HL-60/S4 (cell line): ENCODE measurements around the gene SPPL3.
"Not testable (repeated sequence)": the region's sequence is repeated elsewhere in the genome, so short reads cannot be mapped to it uniquely, and the experiment has no call there.

ENCODE experiments used
- in situ Hi-C: fragments of 300-500 bp; cut with MboI; formaldehyde crosslinking; loops from 2 replicates; pipeline ENCODE4 v1.14.3; 2022; ENCODE audit warnings: low sequenced_read_pairs

Gene SPPL3

DNA sequence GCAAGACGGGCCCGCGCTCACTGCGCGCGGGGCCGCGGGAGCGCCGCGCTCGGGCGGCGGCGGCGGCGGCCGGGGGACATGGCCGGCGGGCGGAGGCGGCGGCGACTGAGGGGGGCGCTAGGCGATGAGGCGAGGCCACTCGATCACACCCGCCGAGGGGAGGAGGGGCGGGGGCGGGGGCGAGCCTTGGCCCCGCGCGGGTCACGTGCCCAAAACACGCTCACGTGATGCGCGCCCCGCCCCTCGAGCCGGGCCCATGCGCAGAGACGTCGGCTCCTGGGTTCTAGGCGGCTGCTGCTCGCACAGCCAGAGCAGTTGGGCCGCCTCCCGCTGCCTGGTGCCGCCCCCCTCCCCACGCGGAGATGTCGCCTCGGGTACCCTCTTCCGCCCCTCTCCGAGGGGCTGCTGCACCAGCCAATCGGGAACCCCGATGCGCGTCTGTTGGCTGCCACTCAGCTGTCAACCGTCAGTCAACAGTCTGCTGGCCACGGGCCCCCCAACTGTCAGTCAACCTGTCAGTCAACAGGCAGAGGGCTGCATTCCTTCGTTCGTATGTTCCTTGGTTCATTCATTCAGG lies at the start of gene SPPL3:
Gene SPPL3 (minus strand): TSS at position 162 of the 577 bp plus-strand sequence. CDS start 491 bp downstream, outside the sequence.
- in situ Hi-C loops: no loop called here

DNA sequence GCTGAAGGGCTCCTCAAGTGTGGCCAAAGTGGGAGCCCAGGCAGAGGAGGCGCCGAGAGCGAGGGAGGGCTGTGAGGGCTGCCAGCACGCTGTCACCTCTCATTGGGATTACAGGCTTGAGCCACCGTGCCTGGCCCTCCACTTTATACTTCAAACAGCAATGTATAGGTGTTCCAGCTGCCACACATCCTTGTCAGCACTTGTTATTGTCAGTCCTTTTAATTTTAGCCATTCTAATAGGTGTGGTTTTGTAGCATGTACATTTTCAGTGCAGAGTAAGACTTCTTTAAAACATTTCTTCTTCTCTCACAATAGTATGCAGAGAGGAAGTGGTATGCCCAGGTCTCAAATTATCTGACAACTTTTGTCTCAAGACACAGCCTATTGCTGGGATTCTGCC lies 46.6 kb upstream of the SPPL3 start:
- in situ Hi-C loops: no loop called here

DNA sequence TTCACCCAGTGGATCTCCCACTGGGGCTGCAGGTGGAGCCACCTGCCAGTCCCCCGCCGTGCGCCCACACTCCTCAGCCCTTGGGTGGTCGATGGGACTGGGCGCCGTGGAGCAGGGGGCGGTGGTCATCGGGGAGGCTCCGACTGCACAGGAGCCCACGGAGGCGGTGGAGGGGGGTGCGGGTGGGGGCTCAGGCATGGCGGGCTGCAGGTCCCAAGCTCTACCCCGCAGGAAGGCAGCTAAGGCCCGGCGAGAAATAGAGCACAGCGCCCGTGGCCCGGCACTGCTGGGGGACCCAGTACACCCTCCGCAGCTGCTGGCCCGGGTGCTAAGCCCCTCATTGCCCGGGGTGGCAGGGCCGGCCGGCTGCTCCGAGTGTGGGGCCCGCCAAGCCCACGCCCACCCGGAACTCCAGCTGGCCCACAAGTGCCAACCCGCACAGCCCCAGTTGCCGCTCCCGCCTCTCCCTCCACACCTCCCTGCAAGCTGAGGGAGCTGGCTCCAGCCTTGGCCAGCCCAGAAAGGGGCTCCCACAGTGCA lies 46.2 kb upstream of the SPPL3 start:
- in situ Hi-C loops: not testable (repeated sequence)

- in situ Hi-C loops: not testable (repeated sequence)
Observed at GRCh38 chr12:120945516-120945915, 41.4 kb upstream of the SPPL3 start.

- in situ Hi-C loops: no loop called here
Observed at GRCh38 chr12:120944645-120945217, 40.6 kb upstream of the SPPL3 start.

- in situ Hi-C loops: no loop called here
Observed at GRCh38 chr12:120943482-120943881, 39.3 kb upstream of the SPPL3 start.

DNA sequence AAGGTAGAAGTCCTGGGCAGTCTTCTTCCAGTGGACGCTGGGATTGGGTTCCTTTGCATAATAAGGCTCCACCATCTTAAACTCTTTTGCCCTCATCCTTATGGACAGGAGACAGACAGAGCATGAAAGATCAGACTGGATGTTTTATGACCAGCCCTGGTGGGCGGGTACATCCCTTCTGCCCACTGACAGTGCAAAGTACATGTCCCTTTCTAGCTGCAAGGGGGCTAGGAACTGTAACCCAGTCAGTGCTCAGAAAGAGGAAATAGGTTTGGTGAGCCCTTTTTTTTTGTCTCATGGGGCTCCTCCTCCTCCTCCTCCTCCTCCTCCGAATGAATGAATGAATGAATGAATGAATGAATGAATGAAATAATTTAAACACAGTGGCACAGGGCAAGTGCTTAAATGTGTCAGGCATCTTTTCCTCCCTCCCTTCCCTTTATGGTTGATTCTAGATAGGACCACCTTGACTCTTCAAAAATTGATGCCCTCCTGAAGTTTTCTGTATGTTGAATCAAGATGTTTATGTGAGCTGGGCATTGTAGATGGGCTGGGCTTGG lies 37.8 kb upstream of the SPPL3 start:
- in situ Hi-C loops: no loop called here

- in situ Hi-C loops: no loop called here
Observed at GRCh38 chr12:120941412-120941811, 37.3 kb upstream of the SPPL3 start.

- in situ Hi-C loops: no loop called here
Observed at GRCh38 chr12:120940799-120941198, 36.6 kb upstream of the SPPL3 start.

DNA sequence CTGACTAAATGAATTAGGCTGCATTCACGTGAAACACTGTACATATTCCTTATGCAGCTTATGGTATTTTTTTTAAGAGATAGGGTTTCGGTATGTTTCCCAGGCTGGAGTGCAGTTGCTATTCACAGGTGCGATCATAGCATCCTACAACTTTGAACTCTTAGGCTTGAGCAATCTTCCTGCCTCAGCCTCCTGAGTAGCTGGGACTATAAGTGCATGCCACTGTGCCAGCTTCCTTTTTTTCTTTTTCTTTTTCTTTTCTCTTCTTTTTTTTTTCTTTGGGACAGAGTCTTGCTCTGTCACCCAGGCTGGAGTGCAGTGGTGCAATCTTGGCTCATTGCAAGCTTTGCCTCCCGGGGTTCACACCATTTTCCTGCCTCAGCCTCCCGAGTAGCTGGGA lies 35.8 kb upstream of the SPPL3 start:
- in situ Hi-C loops: no loop called here

DNA sequence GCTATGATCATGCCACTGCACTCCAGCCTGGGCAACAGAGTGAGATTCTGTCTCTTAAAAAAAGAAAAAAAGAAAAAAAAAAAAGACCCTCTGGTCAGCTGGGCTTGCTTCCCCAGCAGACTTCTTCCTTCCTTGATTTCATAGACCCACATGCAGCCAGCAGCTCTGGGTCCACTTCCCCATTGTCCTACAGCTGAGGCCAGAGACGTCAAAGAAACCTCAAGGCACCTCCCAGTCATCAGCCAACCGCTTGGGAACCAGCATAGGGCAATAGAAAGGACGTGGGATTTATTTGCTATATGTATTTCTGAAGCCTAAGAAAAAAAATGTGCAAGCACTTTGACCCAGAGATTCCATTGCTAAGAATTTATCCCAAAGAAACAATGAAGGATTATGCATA lies 35.4 kb upstream of the SPPL3 start:
- in situ Hi-C loops: no loop called here

- in situ Hi-C loops: no loop called here
Observed at GRCh38 chr12:120938496-120938895, 34.3 kb upstream of the SPPL3 start.

DNA sequence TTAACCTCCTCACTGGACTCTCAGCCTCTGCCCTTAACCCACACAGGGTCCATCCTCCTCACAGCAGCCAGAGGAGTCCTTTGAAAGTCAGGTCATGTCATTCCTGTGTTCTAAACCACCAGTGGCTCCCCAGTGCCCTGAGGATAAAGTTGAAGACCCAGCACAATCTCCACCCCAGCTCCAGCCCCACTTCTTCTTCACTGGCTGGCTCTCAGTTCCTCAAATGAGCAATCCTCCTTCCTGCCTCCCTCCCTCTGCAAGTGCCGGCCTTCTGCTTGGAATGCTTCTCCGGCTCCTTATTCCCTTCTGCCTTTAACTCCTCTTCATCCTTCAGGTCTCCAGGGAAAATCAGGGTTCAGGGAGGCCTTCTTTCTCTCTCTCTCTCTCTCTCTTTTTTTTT lies 32.0 kb upstream of the SPPL3 start:
- in situ Hi-C loops: no loop called here

GRCh38 chr12:120933786-120934185 lies 29.6 kb upstream of the SPPL3 start:
- in situ Hi-C loops: no loop called here

DNA sequence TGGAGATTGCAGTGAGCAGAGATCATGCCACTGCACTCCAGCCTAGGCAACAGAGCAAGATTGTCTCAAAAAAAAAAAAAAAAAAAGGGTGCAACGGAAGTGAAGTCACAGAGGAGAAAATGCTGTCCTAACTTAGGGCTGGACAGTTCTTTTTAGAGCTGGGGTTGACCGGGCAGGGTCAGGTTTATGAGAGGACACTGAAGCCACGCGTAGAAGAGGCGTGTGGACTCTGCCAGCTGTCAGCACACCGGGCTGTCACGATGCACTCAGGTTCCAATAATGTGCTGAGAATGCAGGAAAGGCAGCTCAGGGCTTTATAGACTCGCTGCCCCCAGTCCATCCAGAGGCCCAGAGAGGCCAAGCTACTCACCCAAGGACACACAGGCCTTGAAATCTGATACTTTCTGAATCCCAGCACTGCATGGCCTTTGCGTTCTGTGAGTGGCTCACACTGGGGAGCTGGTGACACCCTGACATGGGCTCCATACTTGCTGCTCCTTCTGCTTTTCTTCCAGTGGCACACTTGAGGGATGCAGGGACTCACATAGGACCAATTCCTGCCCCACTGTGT lies 28.9 kb upstream of the SPPL3 start:
- in situ Hi-C loops: no loop called here

GRCh38 chr12:120932058-120932457 lies 27.9 kb upstream of the SPPL3 start:
- in situ Hi-C loops: no loop called here

GRCh38 chr12:120930032-120930431 lies 25.9 kb upstream of the SPPL3 start:
- in situ Hi-C loops: no loop called here

DNA sequence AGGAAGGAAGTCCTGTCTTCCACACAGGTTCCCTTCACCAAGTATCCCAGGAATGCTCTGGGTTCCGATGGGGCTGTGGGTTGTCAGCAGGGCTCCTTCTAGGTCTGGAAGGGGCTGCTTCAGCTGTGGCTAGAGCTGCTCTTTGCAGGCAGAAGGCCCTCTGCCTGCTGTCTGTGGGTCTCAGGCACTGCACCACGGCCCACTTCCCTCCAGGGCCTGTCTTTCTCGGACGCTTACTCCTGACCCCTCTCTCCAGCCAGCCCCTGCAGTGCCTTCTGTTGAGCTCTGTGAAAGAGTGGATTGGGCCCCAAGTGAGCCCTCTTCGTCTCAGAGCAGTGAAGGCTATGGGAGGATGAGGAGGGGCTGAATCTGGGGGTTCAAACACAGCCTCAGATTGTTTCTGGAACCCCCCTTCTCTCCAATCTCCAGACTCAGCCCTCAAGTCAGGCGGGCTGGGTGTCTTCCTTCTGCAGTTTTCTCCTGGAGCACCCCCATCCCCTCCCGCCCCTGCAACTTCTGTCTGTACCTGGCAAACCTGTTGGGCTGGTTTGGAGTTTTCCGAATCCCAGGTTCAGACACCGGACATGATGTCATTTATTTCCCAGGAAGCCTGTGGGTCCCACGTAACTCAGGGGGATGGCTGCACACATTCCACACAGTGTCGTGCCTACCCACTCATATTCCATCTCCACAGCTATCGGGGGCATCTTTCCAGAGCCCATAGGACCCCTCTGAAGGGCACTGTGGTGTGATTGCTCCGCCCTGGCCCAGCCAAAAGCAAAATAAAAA lies 24.9 kb upstream of the SPPL3 start:
- in situ Hi-C loops: no loop called here

DNA sequence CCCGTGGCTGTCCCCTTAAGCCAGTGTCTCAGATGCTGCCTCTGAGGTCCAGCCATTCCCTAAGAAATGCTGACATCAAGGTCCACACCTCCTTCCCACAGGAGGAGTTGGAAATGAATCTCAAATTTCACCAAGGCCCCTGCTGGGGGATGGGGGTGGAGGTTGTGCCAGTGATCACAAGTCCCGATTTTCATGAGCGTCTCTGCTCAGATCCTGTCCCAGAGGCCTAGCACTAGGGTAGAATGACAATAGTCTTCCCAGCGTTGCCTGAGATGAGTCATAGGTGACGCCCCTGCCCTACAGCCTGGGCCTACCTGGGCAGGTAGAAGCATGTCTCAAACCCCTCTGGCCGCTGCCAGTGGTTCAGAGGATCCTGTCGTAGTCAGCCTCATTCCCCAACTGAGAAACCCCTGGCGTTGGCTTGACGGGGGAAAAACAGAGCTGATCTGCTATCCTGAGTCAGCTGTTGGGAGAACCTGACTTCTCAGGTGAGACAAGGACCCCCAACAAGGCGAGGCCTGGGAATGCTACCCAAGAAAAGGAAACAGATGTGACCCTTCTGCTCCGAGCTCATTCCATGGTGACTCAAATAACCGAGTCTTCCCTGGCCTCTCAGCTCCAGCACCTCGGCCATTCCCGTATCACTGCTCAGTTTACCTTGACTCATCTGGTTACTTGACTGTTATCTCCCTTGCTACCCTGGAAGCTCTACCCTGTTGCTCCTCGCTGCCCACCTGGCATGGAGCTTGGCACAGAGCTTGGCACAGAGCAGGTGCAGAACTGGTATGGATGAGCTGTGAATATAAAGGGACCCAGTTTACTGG lies 21.8 kb upstream of the SPPL3 start:
- in situ Hi-C loops: no loop called here

GRCh38 chr12:120922279-120922678 lies 18.1 kb upstream of the SPPL3 start:
- in situ Hi-C loops: no loop called here
